Nucleus accumbens (tissue), 56 donors: Measurements from ENCODE around the gene IVD.

ENCODE experiments used
- DNase-seq, 56 donors: peaks; one replicate each; lab custom pipeline; 2025; lab: John Stamatoyannopoulos, UW

Gene IVD

GRCh38 chr15:40410476-40410875, 4.9 kb downstream of the IVD start:
- DNase-seq = no peak

- no peak for DNase-seq
Observed at GRCh38 chr15:40412095-40412759, 6.6 kb downstream of the IVD start.

- DNase-seq = no peak
Observed at GRCh38 chr15:40413036-40413435, 7.4 kb downstream of the IVD start.

GRCh38 chr15:40414816-40415215, 9.2 kb downstream of the IVD start:
- no peak for DNase-seq

- DNase-seq = no peak
Observed at GRCh38 chr15:40415226-40415625, 9.6 kb downstream of the IVD start.

- DNase-seq = no peak
Observed at GRCh38 chr15:40416056-40416455, 10.5 kb downstream of the IVD start.

GRCh38 chr15:40418126-40418525, 12.5 kb downstream of the IVD start:
- DNase-seq = no peak

GRCh38 chr15:40420071-40420713, 14.6 kb downstream of the IVD start:
- peak in 1 of 56 donors; percentile 15 for DNase-seq

- DNase-seq = peak in 3 of 56 donors; percentile 10 to 23 (median 16)
Observed at GRCh38 chr15:40420793-40421192, 15.2 kb downstream of the IVD start.

GRCh38 chr15:40421246-40422157, 15.9 kb downstream of the IVD start:
- peak in 50 of 56 donors; percentile 18 to 82 (median 56) for DNase-seq

GRCh38 chr15:40424483-40425115, 19.0 kb downstream of the IVD start:
- DNase-seq = no peak

GRCh38 chr15:40425681-40426080, 20.1 kb downstream of the IVD start:
- no peak for DNase-seq

GRCh38 chr15:40427188-40427587, 21.6 kb downstream of the IVD start:
- DNase-seq = no peak

- no peak for DNase-seq
Observed at GRCh38 chr15:40428185-40428584, 22.6 kb downstream of the IVD start.

- no peak for DNase-seq
Observed at GRCh38 chr15:40429068-40429710, 23.6 kb downstream of the IVD start.

GRCh38 chr15:40430271-40430805, 24.7 kb downstream of the IVD start:
- no peak for DNase-seq

GRCh38 chr15:40435023-40435709, 29.6 kb downstream of the IVD start:
- no peak for DNase-seq

GRCh38 chr15:40435710-40436089, 30.1 kb downstream of the IVD start:
- peak in 1 of 56 donors; percentile 22 for DNase-seq

GRCh38 chr15:40436116-40436891, 30.7 kb downstream of the IVD start:
- peak in 7 of 56 donors; percentile 15 to 66 (median 19) for DNase-seq
